ENCODE results near the gene COL27A1. TPM values are rescaled to one million over a fixed set of nuclear protein-coding genes. Genes with fewer than 3 reads are reported as not detected.

COL27A1 gene
- total RNA-seq, 2 donors from 2014 or later = 8.7 to 54.8 TPM

DNA sequence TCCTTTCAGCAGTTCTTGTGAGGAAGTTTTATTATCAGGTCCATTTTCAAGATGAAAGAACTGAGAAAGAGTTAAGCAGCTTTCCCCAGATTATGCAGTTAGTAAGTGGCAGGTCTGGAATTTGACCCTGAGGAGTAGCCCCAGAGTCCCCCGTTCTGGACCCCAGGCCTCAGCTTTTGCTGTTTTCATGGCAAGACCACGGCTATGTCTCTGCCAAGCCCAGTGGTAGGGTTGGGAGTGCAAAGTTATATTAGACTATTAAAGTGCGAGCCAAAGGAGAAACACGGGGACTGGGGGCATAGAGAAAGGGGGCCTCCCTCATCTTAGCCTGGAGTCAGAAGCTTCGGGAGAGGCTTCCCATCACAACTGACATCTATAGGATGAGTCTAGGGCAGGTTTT, 148.2 kb downstream of the COL27A1 start:
- Histone ChIP-seq H3K27me3 (replicated peaks; ENCODE audit: insufficient read depth) (no peaks in the 10 kb centered on the region), H3K27ac (no peak overlapping the region), H3K9me3 (no peaks in the 10 kb centered on the region), H3K4me3 (no peak overlapping the region), H3K4me1 (replicated peaks) (no peaks in the 10 kb centered on the region), H3K36me3 (no peaks in the 10 kb centered on the region)
- DNase-seq (ENCODE audit: low spot score) = no peak
- WGBS = 70% methylated on average over 5 of the region's 5 CpGs
- TF ChIP-seq POLR2AphosphoS5 (IDR thresholded peaks at IDR 0.05) = no peak
- TF ChIP-seq, protein P1, sequence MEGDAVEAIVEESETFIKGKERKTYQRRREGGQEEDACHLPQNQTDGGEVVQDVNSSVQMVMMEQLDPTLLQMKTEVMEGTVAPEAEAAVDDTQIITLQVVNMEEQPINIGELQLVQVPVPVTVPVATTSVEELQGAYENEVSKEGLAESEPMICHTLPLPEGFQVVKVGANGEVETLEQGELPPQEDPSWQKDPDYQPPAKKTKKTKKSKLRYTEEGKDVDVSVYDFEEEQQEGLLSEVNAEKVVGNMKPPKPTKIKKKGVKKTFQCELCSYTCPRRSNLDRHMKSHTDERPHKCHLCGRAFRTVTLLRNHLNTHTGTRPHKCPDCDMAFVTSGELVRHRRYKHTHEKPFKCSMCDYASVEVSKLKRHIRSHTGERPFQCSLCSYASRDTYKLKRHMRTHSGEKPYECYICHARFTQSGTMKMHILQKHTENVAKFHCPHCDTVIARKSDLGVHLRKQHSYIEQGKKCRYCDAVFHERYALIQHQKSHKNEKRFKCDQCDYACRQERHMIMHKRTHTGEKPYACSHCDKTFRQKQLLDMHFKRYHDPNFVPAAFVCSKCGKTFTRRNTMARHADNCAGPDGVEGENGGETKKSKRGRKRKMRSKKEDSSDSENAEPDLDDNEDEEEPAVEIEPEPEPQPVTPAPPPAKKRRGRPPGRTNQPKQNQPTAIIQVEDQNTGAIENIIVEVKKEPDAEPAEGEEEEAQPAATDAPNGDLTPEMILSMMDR (IDR thresholded peaks at IDR 0.05) = no peak
- no peak for TF ChIP-seq POLR2A (IDR thresholded peaks at IDR 0.05)
- intact Hi-C loops (cut with DNase I) = no loop called here

DNA sequence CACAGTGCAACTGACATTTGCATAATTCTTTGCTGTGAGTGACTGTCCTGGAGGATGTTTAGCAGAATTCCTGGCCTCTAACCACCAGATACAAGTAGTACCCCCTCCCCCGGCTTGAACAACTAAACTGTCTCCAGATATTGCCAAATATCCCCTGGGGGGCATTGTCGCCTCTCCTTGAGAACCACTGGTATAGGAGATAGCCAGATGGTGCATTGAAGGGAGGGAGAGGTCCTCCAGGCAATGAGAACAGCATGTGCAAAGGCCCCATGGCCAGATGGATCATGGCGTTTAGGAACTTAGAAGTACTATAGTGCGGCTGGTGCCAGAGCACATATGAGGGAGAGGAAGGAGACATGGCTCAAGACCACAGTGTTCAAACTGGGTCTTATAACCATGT, 148.6 kb downstream of the COL27A1 start:
- DNase-seq (ENCODE audit: low spot score) = no peak
- WGBS = 100% methylated on average over 4 of the region's 4 CpGs
- H3K4me1 ChIP-seq (replicated peaks) = no peaks in the 10 kb centered on the region

DNA sequence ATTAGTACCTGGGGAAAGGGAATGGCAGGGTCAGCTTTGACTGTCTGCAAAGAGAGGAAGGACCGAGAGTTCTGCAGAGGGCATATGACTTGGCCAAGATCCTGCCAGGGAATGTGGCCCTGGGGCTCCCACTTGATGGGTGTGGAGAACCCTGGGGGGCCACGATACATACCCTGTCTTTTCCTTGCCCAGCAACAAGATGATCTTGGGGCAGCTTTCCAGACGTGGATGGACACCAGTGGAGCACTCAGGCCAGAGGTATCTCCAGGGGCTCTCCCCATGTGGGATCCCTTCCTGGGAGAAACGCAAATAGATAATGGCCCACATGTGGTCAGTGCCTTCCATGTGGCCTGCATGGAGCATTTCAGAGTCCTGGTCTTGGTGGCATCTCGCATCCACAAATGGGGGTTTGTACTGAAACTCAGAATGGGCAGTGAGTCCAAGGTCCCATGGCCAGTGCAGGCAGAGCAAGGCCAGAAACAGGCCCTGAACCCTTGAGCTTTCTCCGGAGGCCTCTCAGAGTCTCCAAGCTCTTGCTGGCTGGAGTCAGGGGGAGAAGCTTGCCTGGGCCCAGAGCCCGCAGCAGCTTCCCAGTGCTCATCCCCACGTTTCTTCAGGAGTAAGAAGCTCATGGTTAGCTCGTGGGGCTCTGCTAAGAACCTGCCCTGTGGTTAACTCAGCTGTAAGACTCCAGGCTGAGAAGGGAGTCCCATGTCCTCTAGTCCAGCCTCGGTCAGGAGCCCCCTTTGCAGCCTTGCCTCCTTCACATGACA, 149.3 kb downstream of the COL27A1 start:
- Histone ChIP-seq H3K36me3 (no peaks in the 10 kb centered on the region), H3K27me3 (replicated peaks; ENCODE audit: insufficient read depth) (no peaks in the 10 kb centered on the region), H3K9me3 (no peaks in the 10 kb centered on the region), H3K4me3 (no peak overlapping the region), H3K27ac (no peak overlapping the region), H3K4me1 (replicated peaks) (no peaks in the 10 kb centered on the region)
- DNase-seq (ENCODE audit: low spot score) = no peak
- TF ChIP-seq, protein P1 (IDR thresholded peaks at IDR 0.05) = no peak
- no peak for TF ChIP-seq POLR2A (IDR thresholded peaks at IDR 0.05)
- TF ChIP-seq POLR2AphosphoS5 (IDR thresholded peaks at IDR 0.05) = no peak
- WGBS = 92% methylated on average over 10 of the region's 10 CpGs
- intact Hi-C loops (cut with DNase I) = no loop called here

More for the DNA sequence above, 148.6 kb downstream of the COL27A1 start:
- Histone ChIP-seq H3K36me3 (no peaks in the 10 kb centered on the region), H3K27me3 (replicated peaks; ENCODE audit: insufficient read depth) (no peaks in the 10 kb centered on the region), H3K4me3 (no peak overlapping the region), H3K9me3 (no peaks in the 10 kb centered on the region), H3K27ac (no peak overlapping the region)
- no peak for TF ChIP-seq POLR2A (IDR thresholded peaks at IDR 0.05)
- TF ChIP-seq, protein P1 (IDR thresholded peaks at IDR 0.05) = no peak
- no peak for TF ChIP-seq POLR2AphosphoS5 (IDR thresholded peaks at IDR 0.05)
- intact Hi-C loops (cut with DNase I) = no loop called here

DNA sequence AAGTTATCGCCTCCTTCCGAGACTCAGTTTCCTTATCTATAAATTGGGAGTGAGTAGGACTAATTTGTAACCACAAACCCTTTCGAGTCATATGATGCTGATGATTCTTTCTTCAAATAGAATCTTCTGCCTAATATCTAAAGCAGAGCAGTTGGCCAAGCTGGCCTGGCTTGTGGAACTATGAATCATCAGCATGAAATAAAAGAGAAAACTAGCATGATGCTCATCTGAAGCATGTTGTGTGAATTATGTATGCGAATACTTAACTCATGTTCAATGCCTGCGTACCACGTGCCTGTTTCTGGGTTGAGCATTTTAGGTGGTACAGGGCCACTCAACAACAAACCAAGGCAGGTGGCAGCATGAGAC, 152.5 kb downstream of the COL27A1 start:
- Histone ChIP-seq H3K4me3 (no peak overlapping the region), H3K27ac (no peak overlapping the region), H3K27me3 (replicated peaks; ENCODE audit: insufficient read depth) (no peaks in the 10 kb centered on the region), H3K4me1 (replicated peaks) (no peaks in the 10 kb centered on the region), H3K36me3 (no peaks in the 10 kb centered on the region), H3K9me3 (no peaks in the 10 kb centered on the region)
- intact Hi-C loops (cut with DNase I) = no loop called here
- WGBS = 88% methylated on average over 6 of the region's 6 CpGs
- DNase-seq (ENCODE audit: low spot score) = no peak
- TF ChIP-seq POLR2AphosphoS5 (IDR thresholded peaks at IDR 0.05) = no peak
- no peak for TF ChIP-seq POLR2A (IDR thresholded peaks at IDR 0.05)
- TF ChIP-seq, protein P1 (IDR thresholded peaks at IDR 0.05) = no peak

DNA sequence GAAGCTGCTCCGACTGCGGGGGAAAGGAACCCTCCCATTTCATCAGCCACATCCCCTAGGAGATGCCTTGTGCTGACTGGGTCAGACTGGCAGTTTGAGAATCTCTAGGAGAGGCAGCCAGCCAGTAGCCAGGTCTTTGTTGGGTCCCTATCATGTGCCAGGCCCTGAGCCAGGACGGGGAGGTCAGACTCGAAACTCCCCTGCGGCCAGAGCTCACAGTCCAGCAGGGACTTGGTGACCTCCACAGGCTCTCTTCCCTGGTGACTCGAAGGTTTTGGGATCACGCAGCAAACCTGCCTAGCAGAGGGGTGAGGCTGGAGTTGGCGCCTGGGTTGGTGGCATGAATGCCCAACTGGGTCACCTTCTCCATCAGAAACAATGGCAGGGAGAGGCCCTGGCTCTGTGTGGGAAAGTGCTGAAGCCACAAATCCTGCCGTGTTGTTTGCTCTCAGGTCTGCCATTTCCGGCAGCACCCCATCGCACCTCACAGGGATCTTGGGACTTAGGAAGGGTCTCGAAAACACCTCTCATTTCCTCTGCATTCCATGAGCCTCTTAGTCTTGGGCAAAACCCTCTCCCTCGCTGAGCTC, 153.1 kb downstream of the COL27A1 start:
- Histone ChIP-seq H3K36me3 (no peaks in the 10 kb centered on the region), H3K4me3 (no peak overlapping the region), H3K4me1 (replicated peaks) (no peaks in the 10 kb centered on the region), H3K27ac (no peak overlapping the region), H3K27me3 (replicated peaks; ENCODE audit: insufficient read depth) (no peaks in the 10 kb centered on the region), H3K9me3 (no peaks in the 10 kb centered on the region)
- TF ChIP-seq POLR2AphosphoS5 (IDR thresholded peaks at IDR 0.05) (no peak), POLR2A (IDR thresholded peaks at IDR 0.05) (no peak)
- TF ChIP-seq, protein P1 (IDR thresholded peaks at IDR 0.05) = no peak
- intact Hi-C loops (cut with DNase I) = no loop called here
- WGBS = 94% methylated on average over 13 of the region's 13 CpGs
- DNase-seq (ENCODE audit: low spot score) = no peak

Measured in prostate gland (tissue), 2 donors.